ENCODE results near the gene MGAT5B. TPM values are rescaled to one million over a fixed set of nuclear protein-coding genes. Genes with fewer than 3 reads are reported as not detected.

The MGAT5B gene
- total RNA-seq, 1 experiment from 2014 or later = 1.0 TPM

GRCh38 chr17:76920364-76921139 is 52.3 kb downstream of the MGAT5B start:
- no peaks in the 10 kb centered on the region for H3K4me1 Mint-ChIP-seq (ENCODE audit: low read depth, unreplicated experiment)
- no peak overlapping the region for H3K4me3 Mint-ChIP-seq (ENCODE audit: low read depth, unreplicated experiment)
- no peak for DNase-seq
- peaks cover 89% of the 10 kb centered on the region for H3K27me3 Mint-ChIP-seq (ENCODE audit: unreplicated experiment)
- CTCF ChIA-PET = interaction anchor here (1.0 kb wide), 1 partner anchor 14 kb away, joined by 3 read pairs; no protein-coding TSS in a partner anchor
- no TSS peak for BruUV-seq (replicated peaks)
- no peaks in the 10 kb centered on the region for H3K9me3 Mint-ChIP-seq (ENCODE audit: low read depth, unreplicated experiment)
- H3K27ac Mint-ChIP-seq (ENCODE audit: unreplicated experiment) = no peak overlapping the region
- intact Hi-C loops (cut with micrococcal nuclease; ENCODE audit: unreplicated experiment) = no loop called here
- TF ChIP-seq CTCF (IDR thresholded peaks at IDR 0.05; ENCODE audit: unreplicated experiment) = no peak
- H3K36me3 Mint-ChIP-seq (ENCODE audit: insufficient read depth, unreplicated experiment) = no peaks in the 10 kb centered on the region

GRCh38 chr17:76921340-76922036 is 53.3 kb downstream of the MGAT5B start:
- Mint-ChIP-seq H3K9me3 (ENCODE audit: low read depth, unreplicated experiment) (no peaks in the 10 kb centered on the region), H3K36me3 (ENCODE audit: insufficient read depth, unreplicated experiment) (no peaks in the 10 kb centered on the region), H3K4me1 (ENCODE audit: low read depth, unreplicated experiment) (no peaks in the 10 kb centered on the region), H3K27ac (ENCODE audit: unreplicated experiment) (no peak overlapping the region), H3K4me3 (ENCODE audit: low read depth, unreplicated experiment) (no peak overlapping the region), H3K27me3 (ENCODE audit: unreplicated experiment) (peaks cover 83% of the 10 kb centered on the region)
- no peak for DNase-seq
- intact Hi-C loops (cut with micrococcal nuclease; ENCODE audit: unreplicated experiment) = no loop called here
- no peak for TF ChIP-seq CTCF (IDR thresholded peaks at IDR 0.05; ENCODE audit: unreplicated experiment)
- BruUV-seq (replicated peaks) = no TSS peak
- CTCF ChIA-PET = interaction anchor here (1.0 kb wide), 1 partner anchor 13 kb away, joined by 3 read pairs; no protein-coding TSS in a partner anchor

DNA sequence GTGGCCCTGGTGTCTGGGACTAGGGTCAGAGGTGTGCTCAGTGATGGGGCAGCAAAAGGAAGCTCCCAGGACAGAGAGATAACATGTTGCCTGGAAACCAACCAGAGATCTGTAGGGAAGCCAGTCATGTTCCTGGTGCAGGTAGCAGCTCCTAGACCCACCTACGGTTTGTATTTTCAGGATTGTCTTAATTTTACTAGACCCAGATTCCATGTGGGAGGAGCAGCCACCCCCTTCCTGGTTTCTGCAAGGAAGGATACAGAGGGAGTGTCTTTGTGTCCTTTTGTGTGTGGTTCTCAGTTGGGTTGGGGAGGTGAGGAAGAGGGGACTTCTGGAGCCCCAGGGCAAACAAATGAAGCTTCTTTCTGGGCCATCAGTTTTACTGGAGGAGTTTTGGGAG is 53.9 kb downstream of the MGAT5B start:
- CTCF ChIA-PET = no interaction called here
- intact Hi-C loops (cut with micrococcal nuclease; ENCODE audit: unreplicated experiment) = no loop called here
- TF ChIP-seq CTCF (IDR thresholded peaks at IDR 0.05; ENCODE audit: unreplicated experiment) = no peak
- DNase-seq = no peak
- no peak overlapping the region for H3K4me3 Mint-ChIP-seq (ENCODE audit: low read depth, unreplicated experiment)
- H3K4me1 Mint-ChIP-seq (ENCODE audit: low read depth, unreplicated experiment) = no peaks in the 10 kb centered on the region
- H3K36me3 Mint-ChIP-seq (ENCODE audit: insufficient read depth, unreplicated experiment) = no peaks in the 10 kb centered on the region
- BruUV-seq (replicated peaks) = no TSS peak
- H3K27me3 Mint-ChIP-seq (ENCODE audit: unreplicated experiment) = peaks cover 83% of the 10 kb centered on the region
- no peak overlapping the region for H3K27ac Mint-ChIP-seq (ENCODE audit: unreplicated experiment)
- no peaks in the 10 kb centered on the region for H3K9me3 Mint-ChIP-seq (ENCODE audit: low read depth, unreplicated experiment)

GRCh38 chr17:76922967-76923366 is 54.8 kb downstream of the MGAT5B start:
- no peak for DNase-seq
- TF ChIP-seq CTCF (IDR thresholded peaks at IDR 0.05; ENCODE audit: unreplicated experiment) = no peak
- H3K9me3 Mint-ChIP-seq (ENCODE audit: low read depth, unreplicated experiment) = no peaks in the 10 kb centered on the region
- CTCF ChIA-PET = interaction anchor here (0.6 kb wide), 1 partner anchor 146 kb away, joined by 6 read pairs; no protein-coding TSS in a partner anchor
- H3K27ac Mint-ChIP-seq (ENCODE audit: unreplicated experiment) = no peak overlapping the region
- no peaks in the 10 kb centered on the region for H3K4me1 Mint-ChIP-seq (ENCODE audit: low read depth, unreplicated experiment)
- no peak overlapping the region for H3K4me3 Mint-ChIP-seq (ENCODE audit: low read depth, unreplicated experiment)
- H3K36me3 Mint-ChIP-seq (ENCODE audit: insufficient read depth, unreplicated experiment) = no peaks in the 10 kb centered on the region
- no TSS peak for BruUV-seq (replicated peaks)
- peaks cover 83% of the 10 kb centered on the region for H3K27me3 Mint-ChIP-seq (ENCODE audit: unreplicated experiment)
- intact Hi-C loops (cut with micrococcal nuclease; ENCODE audit: unreplicated experiment) = no loop called here

All from Calu3 (cell line).